ENCODE measurements around the gene DENND4A. TPM values are rescaled to one million over a fixed set of nuclear protein-coding genes. Genes with fewer than 3 reads are reported as not detected.

The DENND4A gene
- total RNA-seq, 4 donors from 2014 or later, result 24.4 to 46.4 (median 33.1) TPM

- H3K27ac ChIP-seq, result no peak overlapping the region
- DNase-seq, result no peak
- ATAC-seq, result no peak
- H3K4me3 ChIP-seq, result no peak overlapping the region
- H3K27me3 ChIP-seq, result no peaks in the 10 kb centered on the region
- peaks cover 0 to 5% of the 10 kb centered on the region in 2 donors for H3K4me1 ChIP-seq
- H3K36me3 ChIP-seq, result no peaks in the 10 kb centered on the region
- in situ Hi-C loops (cut with MboI; ENCODE audit: low sequenced_read_pairs in 4 of 4), result no loop called here
- no peaks in the 10 kb centered on the region for H3K9me3 ChIP-seq
- TF ChIP-seq POLR2A (IDR thresholded peaks at IDR 0.05), result no peak
- no peak for TF ChIP-seq CTCF (IDR thresholded peaks at IDR 0.05 in 4 of 5, conservative IDR thresholded peaks at IDR 0.05 in 1 of 5)
- intact Hi-C loops (cut with DNase I; ENCODE audit: low total_unique reads), result no loop called here
Observed at GRCh38 chr15:65761210-65761926, 30.7 kb downstream of the DENND4A start.

- intact Hi-C loops (cut with DNase I; ENCODE audit: low total_unique reads) (no loop called here), in situ Hi-C loops (cut with MboI; ENCODE audit: low sequenced_read_pairs in 4 of 4) (no loop called here)
- no peak for TF ChIP-seq POLR2A (IDR thresholded peaks at IDR 0.05)
- TF ChIP-seq CTCF (IDR thresholded peaks at IDR 0.05 in 4 of 5, conservative IDR thresholded peaks at IDR 0.05 in 1 of 5), result no peak
- ATAC-seq (no peak), DNase-seq (no peak)
- no peak overlapping the region for H3K27ac ChIP-seq
- no peaks in the 10 kb centered on the region for H3K27me3 ChIP-seq
- peaks cover 0 to 5% of the 10 kb centered on the region in 2 donors for H3K4me1 ChIP-seq
- no peak overlapping the region for H3K4me3 ChIP-seq
- no peaks in the 10 kb centered on the region for H3K9me3 ChIP-seq
- H3K36me3 ChIP-seq, result no peaks in the 10 kb centered on the region
Observed at GRCh38 chr15:65759441-65759840, 32.7 kb downstream of the DENND4A start.

- intact Hi-C loops (cut with DNase I; ENCODE audit: low total_unique reads), result no loop called here
- no peak for ATAC-seq
Observed at GRCh38 chr15:65758242-65758641, 33.9 kb downstream of the DENND4A start.

GRCh38 chr15:65757256-65757655, 34.8 kb downstream of the DENND4A start:
- in situ Hi-C loops (cut with MboI; ENCODE audit: low sequenced_read_pairs in 4 of 4), result no loop called here
- no peak for DNase-seq
- Histone ChIP-seq H3K27ac (no peak overlapping the region), H3K27me3 (no peaks in the 10 kb centered on the region), H3K9me3 (no peaks in the 10 kb centered on the region), H3K4me3 (no peak overlapping the region), H3K36me3 (no peaks in the 10 kb centered on the region), H3K4me1 (no peaks in the 10 kb centered on the region)
- TF ChIP-seq CTCF (IDR thresholded peaks at IDR 0.05 in 4 of 5, conservative IDR thresholded peaks at IDR 0.05 in 1 of 5) (no peak), POLR2A (IDR thresholded peaks at IDR 0.05) (no peak)
- ATAC-seq, result no peak
- intact Hi-C loops (cut with DNase I; ENCODE audit: low total_unique reads), result no loop called here

More at GRCh38 chr15:65758242-65758641, 33.9 kb downstream of the DENND4A start:
- H3K27me3 ChIP-seq, result no peaks in the 10 kb centered on the region
- H3K4me1 ChIP-seq, result peaks cover 0 to 2% of the 10 kb centered on the region in 2 donors
- no peak for TF ChIP-seq CTCF (IDR thresholded peaks at IDR 0.05 in 4 of 5, conservative IDR thresholded peaks at IDR 0.05 in 1 of 5)
- no peak overlapping the region for H3K4me3 ChIP-seq
- no peaks in the 10 kb centered on the region for H3K9me3 ChIP-seq
- in situ Hi-C loops (cut with MboI; ENCODE audit: low sequenced_read_pairs in 4 of 4), result no loop called here
- no peak for DNase-seq
- H3K36me3 ChIP-seq, result no peaks in the 10 kb centered on the region
- no peak overlapping the region for H3K27ac ChIP-seq
